PC-9 (cell line): ENCODE measurements around the gene REXO4.

Experiments
- EZH2 ChIP-seq: fragments of 200-600 bp; sonication (generic); IDR thresholded peaks from 2 replicates; pipeline ENCODE4 v1.8.0; 2017; ENCODE audit warnings: antibody characterized with exemption, low read depth
- TF ChIP-seq, protein P1 (sequence below): fragments of 200-600 bp; sonication (generic); conservative IDR thresholded peaks from 2 replicates; pipeline ENCODE4 v1.6.1; 2017; ENCODE audit warnings: mixed run types, antibody characterized with exemption, mild to moderate bottlenecking, moderate library complexity

DNA sequence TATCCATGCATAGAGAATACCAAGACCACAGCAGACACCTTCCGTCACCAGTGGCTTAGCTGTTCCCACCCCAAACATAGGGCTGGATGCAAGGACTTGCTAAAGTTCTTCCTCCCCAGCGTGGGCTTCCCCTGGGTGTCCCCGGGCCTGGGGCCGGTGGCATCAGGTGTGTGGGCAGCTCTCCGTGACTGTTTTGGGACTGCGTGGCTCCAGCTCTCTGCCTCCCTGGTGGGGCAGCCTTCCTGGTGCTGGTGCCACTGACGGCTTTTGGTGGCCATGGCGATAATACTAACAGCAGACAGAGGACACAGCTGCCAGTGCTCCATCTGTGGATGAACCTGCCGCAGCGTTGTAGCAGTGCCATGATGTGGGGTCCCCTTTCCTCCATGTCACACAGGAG is 46.8 kb upstream of the REXO4 start:
- TF ChIP-seq, protein P1, sequence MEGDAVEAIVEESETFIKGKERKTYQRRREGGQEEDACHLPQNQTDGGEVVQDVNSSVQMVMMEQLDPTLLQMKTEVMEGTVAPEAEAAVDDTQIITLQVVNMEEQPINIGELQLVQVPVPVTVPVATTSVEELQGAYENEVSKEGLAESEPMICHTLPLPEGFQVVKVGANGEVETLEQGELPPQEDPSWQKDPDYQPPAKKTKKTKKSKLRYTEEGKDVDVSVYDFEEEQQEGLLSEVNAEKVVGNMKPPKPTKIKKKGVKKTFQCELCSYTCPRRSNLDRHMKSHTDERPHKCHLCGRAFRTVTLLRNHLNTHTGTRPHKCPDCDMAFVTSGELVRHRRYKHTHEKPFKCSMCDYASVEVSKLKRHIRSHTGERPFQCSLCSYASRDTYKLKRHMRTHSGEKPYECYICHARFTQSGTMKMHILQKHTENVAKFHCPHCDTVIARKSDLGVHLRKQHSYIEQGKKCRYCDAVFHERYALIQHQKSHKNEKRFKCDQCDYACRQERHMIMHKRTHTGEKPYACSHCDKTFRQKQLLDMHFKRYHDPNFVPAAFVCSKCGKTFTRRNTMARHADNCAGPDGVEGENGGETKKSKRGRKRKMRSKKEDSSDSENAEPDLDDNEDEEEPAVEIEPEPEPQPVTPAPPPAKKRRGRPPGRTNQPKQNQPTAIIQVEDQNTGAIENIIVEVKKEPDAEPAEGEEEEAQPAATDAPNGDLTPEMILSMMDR: no peak
- no peak for TF ChIP-seq EZH2
